SJCRH30 (cell line): ENCODE measurements around the gene MARS1. TPM values are rescaled to one million over a fixed set of nuclear protein-coding genes. Genes with fewer than 3 reads are reported as not detected.

Experiments
- DNase-seq, 2 experiments: peaks; one replicate each; pipeline ENCODE4 v3.0.0-alpha.2; 2015 to 2020
- H3K27ac ChIP-seq: fragments of 250-450 bp; sonication (Bioruptor Pico); 2 replicates; pipeline ENCODE4 v1.5.1; 2020; ENCODE audit warnings: mild to moderate bottlenecking, moderate library complexity
- H3K27me3 ChIP-seq: fragments of 250-450 bp; sonication (Bioruptor Pico); 2 replicates; pipeline ENCODE4 v1.5.1; 2020; ENCODE audit warnings: mild to moderate bottlenecking, moderate library complexity
- H3K36me3 ChIP-seq: fragments of 250-450 bp; sonication (Bioruptor Pico); 2 replicates; pipeline ENCODE4 v1.5.1; 2020; ENCODE audit warnings: mild to moderate bottlenecking, moderate library complexity
- H3K4me1 ChIP-seq: fragments of 250-450 bp; sonication (Bioruptor Pico); 2 replicates; pipeline ENCODE4 v1.5.1; 2020; ENCODE audit warnings: mild to moderate bottlenecking, moderate library complexity
- H3K4me3 ChIP-seq: fragments of 250-450 bp; sonication (Bioruptor Pico); 2 replicates; pipeline ENCODE4 v1.5.1; 2020; ENCODE audit warnings: mild to moderate bottlenecking, moderate library complexity
- H3K9me3 ChIP-seq: fragments of 250-450 bp; sonication (Bioruptor Pico); replicated peaks from 2 replicates; pipeline ENCODE4 v1.5.1; 2020; ENCODE audit warnings: mild to moderate bottlenecking, moderate library complexity
- total RNA-seq: library from RNA; depleted of rRNA; stranded (reverse); fragments of >200 nt; shearing (Covaris generic); gene quantifications from 2 replicates; pipeline ENCODE4 v1.2.3, GENCODE V29; 2014

The MARS1 gene
- total RNA-seq, 1 experiment from 2014 or later, result 839 TPM

DNA sequence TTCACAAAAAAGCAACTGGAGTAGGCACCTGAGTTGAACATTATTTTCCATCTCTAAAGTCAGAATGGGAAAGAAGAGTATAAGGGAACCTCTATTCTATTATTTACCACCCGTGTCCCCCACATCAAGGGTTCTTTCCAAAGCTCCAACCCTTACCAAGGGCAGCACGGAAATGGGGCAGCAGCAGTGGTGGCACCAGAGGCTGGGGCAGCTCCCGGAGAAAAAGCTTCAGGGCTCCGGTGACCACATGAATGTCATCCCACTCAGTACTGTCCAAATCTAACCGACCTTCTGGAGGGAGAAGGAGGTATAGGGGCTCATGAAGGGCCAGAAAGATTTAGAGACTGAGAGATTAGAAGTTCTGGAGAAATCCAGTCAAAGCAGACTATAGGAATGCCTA is 14.0 kb upstream of the MARS1 start:
- H3K9me3 ChIP-seq, result no peaks in the 10 kb centered on the region
- no peak overlapping the region for H3K4me3 ChIP-seq
- no peaks in the 10 kb centered on the region for H3K27me3 ChIP-seq
- no peak for DNase-seq
- H3K4me1 ChIP-seq, result peaks cover 18% of the 10 kb centered on the region
- H3K27ac ChIP-seq, result no peak overlapping the region
- H3K36me3 ChIP-seq, result peaks cover 21% of the 10 kb centered on the region

DNA sequence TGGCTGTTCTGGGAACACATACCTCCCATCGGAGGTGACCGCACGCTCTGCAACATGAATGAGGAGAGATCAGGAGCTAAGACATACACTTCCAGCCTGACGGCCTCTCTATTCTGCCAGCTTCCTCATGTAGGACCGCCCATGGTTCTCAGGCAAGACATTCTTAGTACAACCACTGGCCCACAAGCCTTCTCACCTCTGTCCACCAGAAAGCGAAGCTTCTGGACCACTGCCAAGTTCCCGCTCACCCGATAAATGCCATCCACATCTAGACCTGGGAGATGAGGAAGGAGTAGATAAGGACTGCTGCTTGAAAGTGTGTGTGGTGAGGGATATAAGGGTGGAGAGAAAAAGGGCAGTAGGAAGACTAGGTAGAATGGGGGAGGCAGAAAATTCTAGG is 13.4 kb upstream of the MARS1 start:
- Histone ChIP-seq H3K27ac (no peak overlapping the region), H3K36me3 (peaks cover 16% of the 10 kb centered on the region), H3K27me3 (no peaks in the 10 kb centered on the region), H3K4me3 (no peak overlapping the region), H3K4me1 (peaks cover 23% of the 10 kb centered on the region), H3K9me3 (no peaks in the 10 kb centered on the region)
- DNase-seq, result no peak

DNA sequence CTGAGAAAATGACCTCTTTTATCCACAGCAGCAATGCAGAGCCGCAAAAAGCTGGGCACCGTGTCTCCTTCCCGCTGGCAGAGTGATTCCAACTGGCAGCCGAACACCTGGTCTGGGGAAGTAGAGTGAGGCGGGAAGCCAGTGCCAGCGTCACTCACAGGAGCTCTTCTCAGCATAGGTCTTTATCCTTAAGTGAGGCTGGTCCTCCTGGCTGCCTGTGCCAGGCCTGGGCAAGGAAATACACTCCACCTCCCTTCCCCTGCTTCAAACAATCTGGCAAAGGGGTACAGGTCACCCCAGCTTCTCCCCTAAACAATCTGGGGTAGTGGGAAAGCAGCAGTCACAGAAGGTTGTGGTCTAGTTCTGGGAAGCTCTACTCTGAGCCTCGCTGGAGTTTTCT is 13.0 kb upstream of the MARS1 start:
- H3K4me3 ChIP-seq, result no peak overlapping the region
- DNase-seq, result no peak
- H3K36me3 ChIP-seq, result peaks cover 12% of the 10 kb centered on the region
- H3K9me3 ChIP-seq, result no peaks in the 10 kb centered on the region
- no peaks in the 10 kb centered on the region for H3K27me3 ChIP-seq
- H3K4me1 ChIP-seq, result peaks cover 28% of the 10 kb centered on the region
- no peak overlapping the region for H3K27ac ChIP-seq

DNA sequence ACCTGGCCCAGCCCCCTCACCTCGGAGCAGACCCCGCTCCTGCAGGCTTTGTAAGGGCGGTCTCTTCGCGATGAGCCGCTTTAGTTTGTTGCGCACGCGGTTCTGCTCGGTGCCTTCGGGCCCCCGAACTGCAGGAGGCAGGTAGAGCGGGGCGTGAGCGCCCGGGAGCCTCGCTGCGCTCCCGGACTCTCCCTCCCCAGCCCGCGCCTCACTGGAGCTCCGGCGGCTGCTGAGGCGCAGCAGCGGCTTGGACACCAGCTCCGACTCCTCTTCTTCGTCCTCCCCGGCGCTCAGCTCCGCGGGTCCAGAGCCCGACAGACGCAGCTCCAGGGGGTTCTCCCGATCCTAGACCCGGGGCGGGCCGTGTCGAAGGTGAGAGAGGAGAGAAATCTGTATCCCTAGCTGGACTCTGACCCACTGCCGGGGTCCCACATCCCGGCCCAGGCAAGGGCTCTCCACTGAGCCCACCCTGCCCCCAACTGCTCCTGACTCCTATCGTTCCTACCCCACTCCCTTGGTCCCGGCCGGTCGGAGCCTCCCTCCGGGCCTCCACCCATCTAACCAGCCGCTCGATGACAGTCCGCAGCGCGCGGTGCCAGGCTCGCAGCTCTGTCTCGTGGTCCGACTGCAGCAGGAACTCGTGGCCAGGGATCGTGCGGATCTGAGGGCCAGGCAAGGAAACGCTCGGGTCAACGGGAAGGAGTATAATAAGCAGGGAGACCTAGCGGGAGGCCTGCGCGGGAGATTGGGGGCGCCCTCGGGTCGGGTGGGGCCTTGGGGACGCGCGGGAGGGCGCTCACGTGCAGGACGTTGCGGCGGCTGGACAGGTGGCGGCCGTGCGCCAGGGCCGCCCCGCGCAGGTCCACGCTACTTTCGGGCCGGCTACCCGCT is 12.4 kb upstream of the MARS1 start:
- Histone ChIP-seq H3K4me1 (peaks cover 28% of the 10 kb centered on the region), H3K4me3 (no peak overlapping the region)

DNA sequence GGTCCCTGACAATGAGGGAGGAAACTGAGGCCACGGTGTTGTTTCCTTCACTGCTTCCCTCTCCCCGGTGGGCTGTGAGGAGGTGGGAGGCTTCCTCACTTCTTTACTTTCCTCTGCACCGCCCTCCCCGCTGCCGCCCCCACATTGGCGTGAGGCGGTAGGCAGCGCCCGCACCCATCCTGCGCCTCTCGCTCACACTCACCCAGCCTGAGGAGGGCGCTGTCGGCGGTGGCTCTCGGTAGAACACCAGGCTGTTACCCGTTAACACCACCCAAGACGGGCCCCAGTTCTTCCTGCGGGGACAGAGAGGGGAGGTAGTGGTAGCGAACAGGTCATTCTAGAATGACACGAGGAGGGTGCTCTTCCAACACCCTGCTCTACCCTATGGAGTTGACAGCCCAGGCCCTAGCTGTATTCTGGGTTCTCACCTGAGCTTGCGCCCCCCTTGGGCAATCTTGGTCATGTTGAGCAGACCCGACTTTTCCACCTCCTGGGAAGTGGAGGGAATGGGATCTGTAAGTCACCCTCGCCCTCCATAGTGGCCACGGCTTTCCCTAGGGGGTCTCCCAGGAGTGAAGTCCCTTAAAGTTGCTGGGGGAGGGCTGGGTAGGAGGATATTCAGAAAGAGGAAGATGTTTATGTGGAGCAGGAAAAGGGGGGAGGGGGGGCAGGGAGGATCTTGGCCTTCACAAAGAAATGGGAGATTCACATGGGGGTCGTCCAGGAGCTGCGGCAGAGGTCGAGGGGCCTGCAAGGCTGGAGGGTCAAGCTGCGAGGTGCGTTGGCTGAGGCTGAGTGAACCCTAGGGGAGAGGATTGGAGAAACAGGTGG is 11.5 kb upstream of the MARS1 start:
- Histone ChIP-seq H3K27me3 (no peaks in the 10 kb centered on the region), H3K36me3 (no peaks in the 10 kb centered on the region), H3K27ac (no peak overlapping the region), H3K9me3 (no peaks in the 10 kb centered on the region), H3K4me3 (no peak overlapping the region), H3K4me1 (peaks cover 29% of the 10 kb centered on the region)
- DNase-seq, result no peak

More for the DNA sequence above, 12.4 kb upstream of the MARS1 start:
- peak in 1 of 2 experiments; percentile 45 for DNase-seq
- no peaks in the 10 kb centered on the region for H3K9me3 ChIP-seq
- no peaks in the 10 kb centered on the region for H3K27me3 ChIP-seq
- peaks cover 5% of the 10 kb centered on the region for H3K36me3 ChIP-seq
- H3K27ac ChIP-seq, result no peak overlapping the region

DNA sequence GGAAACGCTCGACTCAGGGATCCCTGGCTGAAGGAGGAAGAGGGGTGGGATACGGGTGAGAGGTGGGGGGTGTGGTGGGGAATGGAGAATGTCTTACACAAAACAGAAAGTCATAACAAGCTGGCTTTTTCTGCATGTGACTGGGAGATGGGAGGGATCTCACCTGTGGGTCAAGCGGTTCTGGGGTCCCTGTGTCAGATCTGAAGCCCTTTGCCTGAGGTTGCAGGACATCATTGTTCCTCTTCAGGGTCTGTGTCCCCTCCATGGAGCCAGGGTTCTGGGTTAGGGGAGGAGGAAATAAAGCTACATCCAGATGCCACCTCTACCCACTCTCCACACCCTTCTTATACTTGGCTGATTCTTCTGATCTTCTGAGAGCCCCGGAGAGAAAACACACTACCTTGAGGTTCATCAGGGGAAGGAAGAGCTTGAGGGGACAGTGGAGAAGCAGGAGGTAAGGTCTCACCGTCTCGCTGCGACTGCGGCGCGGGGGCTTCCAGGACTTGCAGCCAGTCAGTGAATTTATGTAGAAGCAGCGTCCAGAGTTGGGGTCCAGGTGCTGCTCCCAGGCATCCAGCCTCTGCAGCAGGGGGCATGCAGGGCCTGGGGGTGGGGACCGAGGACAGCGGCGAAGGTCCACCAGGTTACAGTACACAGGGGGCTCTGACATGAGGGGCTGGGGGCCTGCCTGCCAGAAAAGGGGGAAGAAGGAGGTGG is 10.7 kb upstream of the MARS1 start:
- Histone ChIP-seq H3K9me3 (no peaks in the 10 kb centered on the region), H3K4me3 (no peak overlapping the region), H3K36me3 (no peaks in the 10 kb centered on the region), H3K4me1 (peaks cover 37% of the 10 kb centered on the region), H3K27ac (no peak overlapping the region; the same call in 1 of the 2 replicates), H3K27me3 (no peaks in the 10 kb centered on the region)
- no peak for DNase-seq

DNA sequence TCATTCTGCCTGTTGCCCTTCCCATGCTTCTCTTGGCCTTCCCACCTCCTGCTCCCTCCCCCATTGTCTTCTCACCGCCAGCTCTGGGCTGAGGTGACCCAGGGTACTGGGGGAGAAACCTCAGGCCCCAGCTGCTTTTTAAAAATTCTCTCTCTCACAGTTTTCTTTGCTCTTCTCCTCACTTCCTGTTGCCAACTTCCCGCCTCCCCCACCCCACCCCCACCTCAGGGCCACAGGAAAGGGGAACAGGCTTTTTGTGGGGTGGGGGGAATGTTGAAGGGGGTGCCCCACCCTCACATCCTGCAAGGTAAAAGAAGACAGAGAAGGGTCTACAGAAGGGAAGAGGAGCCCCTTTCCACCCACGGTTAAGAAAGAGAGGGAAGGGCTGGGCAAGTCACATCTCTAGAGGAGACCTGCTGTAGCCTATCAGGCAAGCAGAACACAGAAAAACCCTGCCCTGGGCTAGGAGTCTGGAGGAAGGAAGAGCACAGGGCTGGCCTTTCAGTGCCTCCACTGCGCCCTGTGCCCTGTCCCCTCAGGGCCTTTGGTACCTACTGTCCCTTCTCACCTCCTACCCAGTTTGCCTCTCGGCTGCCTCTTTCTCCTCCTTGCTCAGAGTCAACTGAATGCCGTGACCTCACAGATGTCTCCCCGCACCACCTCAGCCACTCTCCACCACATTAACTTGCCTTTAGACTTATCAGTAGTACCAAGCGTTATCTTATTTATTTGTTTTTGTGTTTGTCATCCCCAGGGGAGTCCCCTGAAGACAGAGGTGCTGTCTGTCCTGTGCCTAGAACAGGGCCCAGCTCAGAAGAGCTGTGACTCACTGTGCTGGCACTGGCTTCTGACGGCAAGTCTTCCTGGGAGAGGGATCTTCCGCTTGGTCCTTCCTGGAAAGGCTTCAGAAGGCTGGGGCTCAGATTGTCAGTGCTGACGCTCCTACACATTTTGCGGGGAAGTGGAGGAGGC is 9.9 kb upstream of the MARS1 start:
- DNase-seq, result peak; percentile 66 to 73
- Histone ChIP-seq H3K27me3 (no peaks in the 10 kb centered on the region), H3K27ac (no peak overlapping the region; the same call in 1 of the 2 replicates)

DNA sequence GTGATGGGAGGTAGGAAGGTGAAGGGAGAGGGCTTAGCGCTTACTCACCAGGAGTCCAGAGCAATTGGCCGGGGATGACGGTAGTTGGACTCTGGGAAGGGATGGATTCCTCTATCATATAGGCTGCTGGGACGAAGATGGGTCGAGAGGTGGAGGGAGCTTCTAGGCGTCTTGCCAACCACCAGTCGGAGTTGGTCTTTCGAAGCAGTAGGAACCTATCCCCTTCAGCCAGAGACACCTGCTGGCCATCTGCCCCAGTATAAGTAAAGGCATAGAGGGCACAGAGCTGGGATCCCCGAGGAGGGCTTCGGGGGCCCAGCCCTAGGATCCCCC is 8.9 kb upstream of the MARS1 start:
- Histone ChIP-seq H3K27ac (no peak overlapping the region), H3K27me3 (no peaks in the 10 kb centered on the region), H3K9me3 (no peaks in the 10 kb centered on the region), H3K4me1 (peaks cover 51% of the 10 kb centered on the region), H3K4me3 (no peak overlapping the region), H3K36me3 (no peaks in the 10 kb centered on the region)
- DNase-seq, result no peak

More for the DNA sequence above, 9.9 kb upstream of the MARS1 start:
- Histone ChIP-seq H3K4me3 (no peak overlapping the region), H3K36me3 (no peaks in the 10 kb centered on the region), H3K4me1 (peaks cover 44% of the 10 kb centered on the region), H3K9me3 (no peaks in the 10 kb centered on the region)

DNA sequence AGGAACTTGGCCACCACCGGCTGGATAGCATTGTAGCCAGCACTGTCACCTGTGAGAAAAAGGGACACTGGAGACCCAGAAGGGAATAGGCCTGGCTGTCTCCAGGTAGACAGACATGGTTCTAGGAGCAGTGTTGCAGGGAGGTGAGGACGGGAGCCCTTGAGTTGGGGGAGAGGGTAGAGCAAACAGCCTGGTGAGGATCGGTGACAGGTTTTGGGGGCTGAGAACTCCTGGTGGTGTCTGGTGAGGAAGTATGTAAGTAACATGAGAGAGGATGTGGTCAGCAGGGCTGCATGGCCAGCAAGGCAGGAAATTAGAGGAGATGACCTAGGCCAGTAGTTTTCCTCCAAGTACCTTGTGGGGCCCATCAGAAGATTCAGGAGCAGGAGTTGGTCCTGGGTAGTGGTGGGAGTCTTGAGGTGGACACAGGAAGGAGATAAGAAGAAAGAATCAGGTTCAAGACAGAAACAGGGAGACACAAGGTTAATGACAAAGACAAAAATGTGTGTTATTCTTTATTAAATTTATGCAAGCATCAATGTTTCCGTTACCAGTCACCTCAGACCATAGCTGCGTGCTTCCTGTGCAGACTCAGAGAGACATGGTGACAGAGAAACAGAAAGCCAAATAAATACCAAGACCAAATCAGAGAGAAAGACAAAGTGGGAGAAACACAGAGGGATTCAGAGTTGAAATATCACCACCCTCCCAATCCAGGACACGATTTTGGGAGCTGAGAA is 8.3 kb upstream of the MARS1 start, which contains the start of gene ARHGAP9:
Gene ARHGAP9, minus strand, starts transcription at position 491 of the 740 bp plus-strand sequence. Its CDS starts 460 bp downstream, at position 31.
- peak; percentile 83 to 84 for DNase-seq
- peaks cover 51% of the 10 kb centered on the region for H3K4me1 ChIP-seq
- no peaks in the 10 kb centered on the region for H3K27me3 ChIP-seq
- no peak within 1 kb of the TSS for H3K27ac ChIP-seq
- H3K4me3 ChIP-seq, result no peak within 1 kb of the TSS
- H3K9me3 ChIP-seq, result no peaks in the 10 kb centered on the region
- H3K36me3 ChIP-seq, result no peaks in the 10 kb centered on the region

DNA sequence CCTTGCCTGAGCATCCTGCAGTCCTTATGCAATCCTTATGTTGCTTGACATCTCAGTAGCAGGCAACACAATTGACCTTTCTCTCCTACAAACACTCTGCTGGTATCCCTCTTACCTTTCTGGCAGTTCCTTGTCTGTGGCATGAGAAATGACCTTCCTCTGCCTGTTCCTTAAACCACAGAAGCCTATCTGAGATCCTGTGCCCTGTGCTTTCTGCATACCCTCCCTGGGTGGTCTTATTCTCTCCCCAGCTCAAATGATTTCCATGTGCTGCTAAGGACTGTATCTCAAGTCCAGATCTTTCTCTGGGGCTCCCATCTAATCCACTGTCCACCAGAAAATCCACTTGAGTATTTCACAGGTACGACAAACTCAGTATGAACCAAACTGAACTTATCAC is 6.2 kb upstream of the MARS1 start:
- Histone ChIP-seq H3K27ac (no peak overlapping the region), H3K27me3 (no peaks in the 10 kb centered on the region), H3K4me3 (no peak overlapping the region), H3K36me3 (no peaks in the 10 kb centered on the region), H3K9me3 (no peaks in the 10 kb centered on the region), H3K4me1 (peaks cover 51% of the 10 kb centered on the region)
- peak; percentile 87 to 92 for DNase-seq

DNA sequence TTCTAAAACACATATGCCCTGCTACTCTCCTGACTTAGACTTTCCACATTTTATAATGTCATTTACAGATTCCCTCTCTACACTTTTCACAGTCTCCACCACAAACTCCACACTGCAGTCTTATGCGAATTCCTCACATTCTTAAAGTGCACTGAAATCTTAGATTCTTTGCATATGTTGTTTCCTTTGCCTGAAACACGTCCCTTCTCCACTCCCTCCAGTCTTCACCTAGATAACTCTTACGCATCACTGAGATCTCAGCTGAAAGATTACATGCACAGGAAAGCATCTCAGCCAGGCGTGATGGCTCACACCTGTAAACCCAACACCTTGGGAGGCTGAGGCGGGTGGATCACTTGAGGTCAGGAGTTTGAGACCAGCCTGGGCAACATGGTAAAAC is 4.4 kb upstream of the MARS1 start:
- Histone ChIP-seq H3K4me1 (peaks cover 42% of the 10 kb centered on the region), H3K27me3 (no peaks in the 10 kb centered on the region), H3K36me3 (no peaks in the 10 kb centered on the region), H3K27ac (no peak overlapping the region), H3K4me3 (no peak overlapping the region), H3K9me3 (no peaks in the 10 kb centered on the region)
- DNase-seq, result no peak

DNA sequence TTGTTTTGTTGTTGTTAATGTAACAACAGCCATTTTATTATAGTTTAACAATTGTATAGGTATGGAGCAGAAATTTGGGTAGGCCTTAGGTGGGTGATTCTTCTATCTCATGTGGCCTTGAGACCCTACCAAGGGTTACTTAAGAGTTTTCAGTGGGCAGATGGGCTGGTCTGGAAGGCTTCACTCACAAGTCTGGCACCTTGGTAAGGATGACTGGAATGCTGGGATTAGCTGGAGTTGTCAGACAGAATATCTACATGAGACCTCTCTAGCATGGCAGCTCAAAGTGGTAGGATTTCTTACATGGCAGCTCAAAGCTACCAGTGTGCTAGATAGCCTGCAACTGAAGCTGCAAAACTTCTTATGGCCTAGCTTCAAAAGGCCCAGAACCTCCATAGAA is 2.2 kb upstream of the MARS1 start:
- H3K27ac ChIP-seq, result no peak overlapping the region
- peaks cover 33% of the 10 kb centered on the region for H3K4me1 ChIP-seq
- H3K36me3 ChIP-seq, result peaks cover 17% of the 10 kb centered on the region
- H3K4me3 ChIP-seq, result no peak overlapping the region
- no peak for DNase-seq
- H3K27me3 ChIP-seq, result no peaks in the 10 kb centered on the region
- no peaks in the 10 kb centered on the region for H3K9me3 ChIP-seq

DNA sequence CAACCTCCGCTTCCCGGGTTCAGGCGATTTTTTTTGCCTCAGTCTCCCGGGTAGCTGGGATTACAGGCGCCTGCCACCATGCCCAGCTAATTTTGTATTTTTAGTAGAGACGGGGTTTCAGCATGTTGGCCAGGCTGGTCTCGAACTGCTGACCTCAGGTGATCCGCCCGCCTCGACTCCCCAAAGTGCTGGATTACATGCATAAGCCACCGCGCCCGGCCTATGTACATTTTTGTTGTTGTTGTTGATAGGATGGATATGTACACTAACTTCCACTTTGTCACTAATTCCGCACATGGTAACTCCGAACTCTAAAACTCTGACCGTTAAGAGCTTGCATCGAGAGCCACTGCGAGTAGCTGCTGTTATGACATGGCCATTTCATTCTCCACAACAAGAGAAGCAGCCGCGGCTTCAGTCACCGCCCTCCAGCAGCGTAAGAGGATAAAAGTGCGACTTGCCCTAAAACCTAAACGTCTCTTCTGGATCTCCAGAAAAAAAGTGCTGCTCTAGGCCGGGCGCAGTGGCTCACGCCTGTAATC is 742 bp upstream of the MARS1 start:
- peaks cover 31% of the 10 kb centered on the region for H3K36me3 ChIP-seq
- no peaks in the 10 kb centered on the region for H3K27me3 ChIP-seq
- DNase-seq, result no peak
- H3K9me3 ChIP-seq, result no peaks in the 10 kb centered on the region
- peak overlapping the region; percentile 68 for H3K27ac ChIP-seq
- H3K4me1 ChIP-seq, result peaks cover 24% of the 10 kb centered on the region
- peak overlapping the region; percentile 87 for H3K4me3 ChIP-seq
